Measurements from ENCODE around the gene SERTM1.

SERTM1 gene

GRCh38 chr13:36673838-36674326, at the start of gene SERTM1:
TSS of gene SERTM1 (plus strand) at chr13:36674020. CDS start at chr13:36695079, 21,059 bp downstream.
- DNase-seq = no peak

GRCh38 chr13:36628377-36629056, 45.3 kb upstream of the SERTM1 start:
- DNase-seq = no peak

- no peak for DNase-seq
Measured at GRCh38 chr13:36629057-36629385, 44.8 kb upstream of the SERTM1 start.

- no peak for DNase-seq
Measured at GRCh38 chr13:36630181-36630803, 43.5 kb upstream of the SERTM1 start.

- DNase-seq = no peak
Measured at GRCh38 chr13:36639610-36640009, 34.2 kb upstream of the SERTM1 start.

GRCh38 chr13:36650611-36651010, 23.2 kb upstream of the SERTM1 start:
- no peak for DNase-seq

GRCh38 chr13:36665630-36666029, 8.2 kb upstream of the SERTM1 start:
- DNase-seq = no peak

GRCh38 chr13:36666477-36667229, 7.2 kb upstream of the SERTM1 start:
- no peak for DNase-seq

GRCh38 chr13:36668316-36668715, 5.5 kb upstream of the SERTM1 start:
- DNase-seq = no peak

GRCh38 chr13:36673352-36673751, 468 bp upstream of the SERTM1 start:
- DNase-seq = no peak

- DNase-seq = no peak
Measured at GRCh38 chr13:36674337-36675212, 755 bp downstream of the SERTM1 start.

- DNase-seq = no peak
Measured at GRCh38 chr13:36675213-36675536, 1.4 kb downstream of the SERTM1 start.

GRCh38 chr13:36680913-36681312, 7.1 kb downstream of the SERTM1 start:
- DNase-seq = no peak

- no peak for DNase-seq
Measured at GRCh38 chr13:36681894-36682624, 8.2 kb downstream of the SERTM1 start.

GRCh38 chr13:36683701-36684100, 9.9 kb downstream of the SERTM1 start:
- DNase-seq = no peak

- DNase-seq = no peak
Measured at GRCh38 chr13:36685927-36686326, 12.1 kb downstream of the SERTM1 start.

- no peak for DNase-seq
Measured at GRCh38 chr13:36696410-36697010, 22.7 kb downstream of the SERTM1 start.

- no peak for DNase-seq
Measured at GRCh38 chr13:36700170-36700569, 26.4 kb downstream of the SERTM1 start.

GRCh38 chr13:36706755-36707154, 32.9 kb downstream of the SERTM1 start:
- no peak for DNase-seq

- DNase-seq = no peak
Measured at GRCh38 chr13:36709136-36709890, 35.5 kb downstream of the SERTM1 start.

- no peak for DNase-seq
Measured at GRCh38 chr13:36710396-36710795, 36.6 kb downstream of the SERTM1 start.
